Mesodermal cell (in vitro differentiated cells): ENCODE measurements around the gene TMEM121B.
"Not testable (repeated sequence)": the region's sequence is repeated elsewhere in the genome, so short reads cannot be mapped to it uniquely, and the experiment has no call there.

Source experiments
- H3K27ac ChIP-seq: 2 replicates; pipeline ENCODE4 v1.7.0; 2013; ENCODE audit warnings: mild to moderate bottlenecking, low read depth, low read length, moderate library complexity; ENCODE audit not compliant: severe bottlenecking
- H3K36me3 ChIP-seq: 2 replicates; pipeline ENCODE4 v1.7.1; 2013; ENCODE audit warnings: mild to moderate bottlenecking, low read length, moderate library complexity; ENCODE audit not compliant: control insufficient read depth, insufficient read depth
- H3K4me1 ChIP-seq: one replicate; pipeline ENCODE4 v1.7.1; 2013; ENCODE audit warnings: mild to moderate bottlenecking, low read length; ENCODE audit not compliant: insufficient read depth, control insufficient read depth, poor library complexity, severe bottlenecking
- H3K4me3 ChIP-seq: 2 replicates; pipeline ENCODE4 v1.7.0; 2013; ENCODE audit warnings: low read length, control low read depth, mild to moderate bottlenecking; ENCODE audit not compliant: insufficient read depth, poor library complexity, severe bottlenecking; ENCODE audit errors: extremely low read depth
- H3K9me3 ChIP-seq: 2 replicates; pipeline ENCODE4 v1.7.1; 2013; ENCODE audit warnings: mild to moderate bottlenecking, low read length, moderate library complexity; ENCODE audit not compliant: control insufficient read depth
- WGBS, 2 experiments: methylation state at CpG; one replicate each; pipeline ENCODE4 v1.1.5; 2013; ENCODE audit warnings: missing lambda C conversion rate in 2 of 2; ENCODE audit not compliant: insufficient coverage in 2 of 2; 5-methylcytosine and 5-hydroxymethylcytosine counted together

The TMEM121B gene

GRCh38 chr22:17152971-17153370 lies 31.8 kb upstream of the TMEM121B start:
- 90 to 93% methylated on average over 3 of the region's 3 CpGs for WGBS, 2 experiments
- peaks cover 8% of the 10 kb centered on the region for H3K36me3 ChIP-seq
- no peak overlapping the region for H3K27ac ChIP-seq
- H3K4me1 ChIP-seq, result no peaks in the 10 kb centered on the region
- H3K4me3 ChIP-seq, result no peak overlapping the region
- no peaks in the 10 kb centered on the region for H3K9me3 ChIP-seq

DNA sequence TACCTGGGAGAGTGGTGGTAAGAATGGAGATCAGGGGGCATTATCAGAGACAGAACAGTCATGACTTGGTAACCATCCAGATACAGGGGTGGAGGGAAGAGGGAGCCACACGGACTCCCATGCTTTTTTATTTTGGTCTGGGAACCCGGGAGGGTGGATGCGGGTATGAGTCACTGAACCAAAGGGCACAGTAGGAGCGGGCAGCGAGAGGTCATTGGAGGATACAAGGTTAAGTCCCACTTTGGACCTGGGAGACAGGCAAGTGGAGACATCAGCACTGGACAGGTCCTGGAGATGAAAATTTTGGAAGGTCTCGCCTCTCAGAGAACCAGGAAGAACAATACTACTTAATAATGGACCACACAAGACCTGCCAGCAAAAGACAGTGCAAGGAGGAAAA lies 31.2 kb upstream of the TMEM121B start:
- Histone ChIP-seq H3K36me3 (peaks cover 13% of the 10 kb centered on the region), H3K4me1 (no peaks in the 10 kb centered on the region), H3K27ac (no peak overlapping the region), H3K4me3 (no peak overlapping the region), H3K9me3 (no peaks in the 10 kb centered on the region)
- 94 to 99% methylated on average over 5 of the region's 6 CpGs for WGBS, 2 experiments

DNA sequence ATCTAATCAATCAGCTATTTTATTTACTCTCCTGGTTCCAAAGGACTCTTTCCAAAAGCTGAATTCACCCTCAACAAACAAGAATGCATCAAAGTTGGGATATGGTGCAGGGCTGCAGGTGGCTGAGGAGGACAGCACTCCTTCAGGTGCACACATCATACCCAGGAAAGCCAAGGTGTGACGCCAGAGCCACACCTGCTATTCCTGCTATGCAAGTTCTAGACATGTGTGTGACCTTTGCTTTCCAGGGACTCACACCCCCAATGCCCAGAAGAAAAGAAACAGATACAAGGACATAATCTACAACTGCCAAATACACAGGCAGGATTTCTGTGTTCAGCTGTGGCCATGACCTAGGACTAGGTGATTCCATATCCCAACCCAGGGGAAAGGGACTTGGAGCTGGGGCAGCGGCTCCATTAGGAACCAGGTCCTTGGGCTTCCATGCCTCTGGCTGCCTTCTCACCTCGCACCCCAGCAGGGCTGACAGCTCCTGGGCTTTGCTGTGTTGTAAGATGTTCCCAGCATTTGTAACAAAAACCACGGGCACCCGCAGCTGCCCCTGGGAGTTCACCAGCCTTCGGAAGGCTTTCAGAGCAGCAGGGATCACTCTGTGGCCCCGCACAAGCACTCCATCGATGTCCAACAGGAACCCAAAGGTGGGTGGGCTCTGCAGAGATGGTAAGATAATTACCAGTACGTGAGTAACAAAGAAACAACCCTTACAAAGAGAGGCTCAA lies 28.1 kb upstream of the TMEM121B start:
- Histone ChIP-seq H3K36me3 (peaks cover 19% of the 10 kb centered on the region), H3K4me3 (no peak overlapping the region), H3K27ac (no peak overlapping the region), H3K9me3 (no peaks in the 10 kb centered on the region), H3K4me1 (no peaks in the 10 kb centered on the region)
- WGBS, 2 experiments, result 94 to 95% methylated on average over 4 of the region's 9 CpGs

GRCh38 chr22:17147458-17147857 lies 26.3 kb upstream of the TMEM121B start:
- H3K9me3 ChIP-seq, H3K4me1 ChIP-seq, H3K4me3 ChIP-seq, H3K27ac ChIP-seq: not testable (repeated sequence)
- H3K36me3 ChIP-seq, result peaks cover 33% of the 10 kb centered on the region
- 92 to 95% methylated on average over 25 to 28 of the region's 30 CpGs for WGBS, 2 experiments

DNA sequence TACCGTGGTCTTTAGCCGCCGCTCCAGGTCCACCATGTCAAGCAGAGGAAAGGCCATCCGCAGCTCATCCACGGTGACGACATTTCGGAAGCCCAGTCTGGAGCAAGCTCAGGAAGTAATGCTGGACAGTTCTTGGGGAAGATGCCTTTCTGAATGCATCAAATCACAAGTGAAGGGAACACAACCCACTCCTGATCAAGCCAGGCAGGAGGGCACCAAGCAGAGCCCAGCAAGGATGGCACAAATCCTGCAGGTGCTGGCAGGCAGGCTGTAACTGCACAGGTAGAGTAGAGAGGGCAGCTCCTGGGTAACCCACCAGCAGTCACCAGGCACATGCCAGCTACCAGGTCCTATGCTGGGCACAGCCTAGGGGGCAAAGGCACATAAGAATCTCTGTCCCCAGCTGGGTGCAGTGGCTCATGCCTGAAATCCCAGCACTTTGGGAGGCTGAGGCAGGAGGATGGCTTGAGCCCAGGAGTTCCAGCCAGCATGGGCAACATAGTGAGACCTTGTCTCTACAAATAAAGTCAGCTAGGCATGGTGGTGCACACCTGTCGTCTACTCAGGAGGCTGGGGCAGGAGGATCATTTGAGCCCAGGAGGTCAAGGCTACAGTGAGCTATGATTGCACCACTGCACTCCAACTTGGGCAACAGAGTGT lies 24.0 kb upstream of the TMEM121B start:
- peaks cover 52% of the 10 kb centered on the region for H3K36me3 ChIP-seq
- no peak overlapping the region for H3K27ac ChIP-seq
- H3K4me3 ChIP-seq, result no peak overlapping the region
- no peaks in the 10 kb centered on the region for H3K4me1 ChIP-seq
- H3K9me3 ChIP-seq, result no peaks in the 10 kb centered on the region
- WGBS, 2 experiments, result 78 to 98% methylated on average over 7 to 8 of the region's 8 CpGs

DNA sequence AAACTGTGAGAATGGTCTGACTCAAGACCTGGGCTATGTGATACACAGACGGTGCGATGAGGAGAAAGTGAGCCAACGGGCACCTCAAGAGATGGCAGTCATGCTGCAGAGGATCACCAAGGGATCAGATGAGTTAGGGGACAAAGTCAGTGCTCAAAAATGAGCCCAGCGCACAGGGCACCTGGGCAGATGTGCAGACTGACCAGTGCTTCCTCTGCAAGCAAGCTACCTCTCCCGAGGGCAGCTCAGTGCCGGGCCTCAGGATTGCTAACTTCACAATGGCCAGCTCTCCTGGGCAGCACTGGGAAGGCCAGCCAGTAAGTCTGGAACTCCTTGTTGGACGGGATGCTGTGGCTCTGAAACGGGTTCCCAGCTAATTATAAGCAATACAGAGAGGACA lies 22.7 kb upstream of the TMEM121B start:
- peaks cover 51% of the 10 kb centered on the region for H3K36me3 ChIP-seq
- no peak overlapping the region for H3K27ac ChIP-seq
- no peak overlapping the region for H3K4me3 ChIP-seq
- 93% methylated on average over 7 to 8 of the region's 8 CpGs for WGBS, 2 experiments
- H3K4me1 ChIP-seq, result no peaks in the 10 kb centered on the region
- no peaks in the 10 kb centered on the region for H3K9me3 ChIP-seq

- WGBS, 2 experiments, result 81 to 100% methylated on average over 4 to 5 of the region's 9 CpGs
- no peak overlapping the region for H3K4me3 ChIP-seq
- peaks cover 47% of the 10 kb centered on the region for H3K36me3 ChIP-seq
- no peaks in the 10 kb centered on the region for H3K9me3 ChIP-seq
- no peak overlapping the region for H3K27ac ChIP-seq
- H3K4me1 ChIP-seq, result no peaks in the 10 kb centered on the region
These were observed 21.9 kb upstream of the TMEM121B start for GRCh38 chr22:17143101-17143500.

DNA sequence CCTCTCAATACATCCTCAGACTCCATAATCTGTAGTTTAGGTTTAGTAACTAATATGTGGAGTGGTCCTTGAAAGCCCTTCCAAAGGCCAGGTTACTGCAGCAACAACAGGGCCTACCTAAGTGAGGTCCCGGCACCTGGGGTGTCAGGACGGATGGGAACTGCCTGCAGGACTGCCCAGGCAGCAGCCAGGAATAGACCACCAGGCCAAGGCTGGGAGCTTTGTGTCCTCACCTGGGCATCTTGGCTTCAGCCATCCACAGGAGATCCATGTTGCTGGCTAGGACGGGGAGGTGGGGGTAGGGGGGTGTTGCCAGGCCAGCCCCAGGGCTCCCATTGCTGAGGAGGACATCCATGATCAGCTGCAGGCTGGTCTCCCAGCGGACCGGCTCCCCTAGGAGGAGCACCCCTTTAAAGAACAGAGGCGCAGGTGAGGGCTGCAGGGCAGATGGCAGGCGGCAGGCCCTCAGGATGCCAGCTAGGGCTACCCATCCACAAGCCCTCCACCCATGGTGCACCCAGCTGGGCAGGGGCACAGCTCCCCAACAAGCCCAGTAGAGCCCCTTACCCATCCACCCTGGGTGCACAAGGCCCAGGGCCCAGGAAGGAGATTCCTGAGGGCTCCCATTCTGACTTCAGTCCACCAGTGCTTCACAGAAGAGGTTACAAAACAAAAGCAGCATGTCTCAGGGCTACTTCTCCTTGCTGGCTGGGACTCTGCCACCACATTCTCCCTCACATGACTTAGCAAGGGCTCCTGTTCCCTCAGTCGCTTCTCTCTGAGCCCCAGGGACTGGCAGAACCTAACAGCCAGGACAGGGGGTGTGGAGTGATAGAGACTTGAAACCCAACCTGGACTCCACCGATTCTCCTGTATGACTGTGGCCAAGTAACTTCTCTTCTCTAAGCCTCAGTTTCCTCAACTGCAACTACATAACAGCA lies 19.9 kb upstream of the TMEM121B start:
- Histone ChIP-seq H3K4me3 (no peak overlapping the region), H3K36me3 (peaks cover 52% of the 10 kb centered on the region), H3K9me3 (no peaks in the 10 kb centered on the region), H3K4me1 (no peaks in the 10 kb centered on the region), H3K27ac (no peak overlapping the region)
- WGBS, 2 experiments, result 96 to 97% methylated on average over 6 to 7 of the region's 9 CpGs

- Histone ChIP-seq H3K9me3 (no peaks in the 10 kb centered on the region), H3K36me3 (peaks cover 52% of the 10 kb centered on the region), H3K27ac (no peak overlapping the region), H3K4me3 (no peak overlapping the region), H3K4me1 (no peaks in the 10 kb centered on the region)
- 92 to 93% methylated on average over 8 of the region's 8 CpGs for WGBS, 2 experiments
These were observed 18.9 kb upstream of the TMEM121B start for GRCh38 chr22:17140022-17140421.

DNA sequence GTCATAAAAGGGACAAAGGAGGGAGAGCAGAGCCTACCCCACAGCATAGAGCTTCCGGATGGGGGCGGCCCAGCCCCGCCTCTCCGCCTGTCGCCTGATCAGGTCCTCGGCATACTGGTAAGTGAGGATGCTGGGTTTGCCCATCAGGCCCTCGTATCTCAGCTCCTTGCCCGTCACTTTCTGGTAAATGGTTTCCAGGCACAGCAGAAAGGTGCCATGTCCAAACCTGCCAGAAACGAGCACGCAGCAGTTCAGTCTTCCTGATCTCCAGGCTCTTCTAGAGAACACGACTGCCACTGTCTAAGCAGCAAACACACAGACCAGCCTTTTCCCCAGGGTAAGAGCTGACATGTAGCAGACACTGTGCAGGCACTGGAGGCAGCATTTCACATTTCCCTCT lies 17.4 kb upstream of the TMEM121B start:
- no peak overlapping the region for H3K27ac ChIP-seq
- no peaks in the 10 kb centered on the region for H3K4me1 ChIP-seq
- H3K9me3 ChIP-seq, result no peaks in the 10 kb centered on the region
- no peak overlapping the region for H3K4me3 ChIP-seq
- peaks cover 42% of the 10 kb centered on the region for H3K36me3 ChIP-seq
- 89 to 98% methylated on average over 10 to 11 of the region's 11 CpGs for WGBS, 2 experiments
